Neural crest cell (in vitro differentiated cells): ENCODE results near the gene MCM3. TPM values are rescaled to one million over a fixed set of nuclear protein-coding genes. Genes with fewer than 3 reads are reported as not detected.

ENCODE experiments used
- DNase-seq: peaks from one replicate; pipeline ENCODE4 v3.0.0; 2021; ENCODE audit warnings: low read depth, mixed read lengths, low spot score
- H3K27ac Mint-ChIP-seq: one replicate; pipeline ENCODE4 v1.8.0; 2021; ENCODE audit warnings: mild to moderate bottlenecking, mixed read lengths; ENCODE audit not compliant: unreplicated experiment
- H3K27me3 Mint-ChIP-seq: 2 replicates; pipeline ENCODE4 v1.8.0; 2021; ENCODE audit warnings: low read depth, mild to moderate bottlenecking, mixed read lengths
- H3K36me3 Mint-ChIP-seq: 2 replicates; pipeline ENCODE4 v1.8.0; 2021; ENCODE audit warnings: low read depth, mild to moderate bottlenecking, mixed read lengths
- H3K4me1 Mint-ChIP-seq: 2 replicates; pipeline ENCODE4 v1.8.0; 2021; ENCODE audit warnings: mixed read lengths
- H3K4me3 Mint-ChIP-seq: one replicate; pipeline ENCODE4 v1.8.0; 2021; ENCODE audit warnings: mild to moderate bottlenecking, mixed read lengths
- H3K9me3 Mint-ChIP-seq: 2 replicates; pipeline ENCODE4 v1.8.0; 2021; ENCODE audit warnings: mixed read lengths
- CTCF ChIP-seq: fragments of 200-600 bp; sonication (generic); conservative IDR thresholded peaks from 2 replicates; pipeline ENCODE4 v1.5.0; 2021; ENCODE audit warnings: antibody characterized with exemption, mild to moderate bottlenecking
- total RNA-seq: library from RNA; stranded (reverse); gene quantifications from 2 replicates; pipeline ENCODE4 v1.2.1, GENCODE V29; 2021

MCM3 gene
- total RNA-seq, 1 donor from 2014 or later = 211 TPM

GRCh38 chr6:52233975-52234823, 50.3 kb downstream of the MCM3 start:
- no peaks in the 10 kb centered on the region for H3K36me3 Mint-ChIP-seq
- H3K27ac Mint-ChIP-seq = no peak overlapping the region
- TF ChIP-seq CTCF = peak; percentile 68
- H3K9me3 Mint-ChIP-seq = no peaks in the 10 kb centered on the region
- no peaks in the 10 kb centered on the region for H3K27me3 Mint-ChIP-seq
- H3K4me1 Mint-ChIP-seq = peaks cover 7% of the 10 kb centered on the region
- peak; percentile 29 for DNase-seq
- H3K4me3 Mint-ChIP-seq = no peak overlapping the region

- no peak for TF ChIP-seq CTCF
- Mint-ChIP-seq H3K27ac (no peak overlapping the region), H3K27me3 (no peaks in the 10 kb centered on the region)
Measured at GRCh38 chr6:52233005-52233404, 51.5 kb downstream of the MCM3 start.

GRCh38 chr6:52231406-52232127, 53.0 kb downstream of the MCM3 start:
- H3K36me3 Mint-ChIP-seq = no peaks in the 10 kb centered on the region
- no peak for TF ChIP-seq CTCF
- no peak overlapping the region for H3K27ac Mint-ChIP-seq
- no peak for DNase-seq
- peaks cover 7% of the 10 kb centered on the region for H3K4me1 Mint-ChIP-seq
- no peaks in the 10 kb centered on the region for H3K9me3 Mint-ChIP-seq
- no peaks in the 10 kb centered on the region for H3K27me3 Mint-ChIP-seq
- H3K4me3 Mint-ChIP-seq = no peak overlapping the region

More at GRCh38 chr6:52233005-52233404, 51.5 kb downstream of the MCM3 start:
- DNase-seq = no peak
- no peaks in the 10 kb centered on the region for H3K36me3 Mint-ChIP-seq
- H3K4me1 Mint-ChIP-seq = peaks cover 7% of the 10 kb centered on the region
- no peak overlapping the region for H3K4me3 Mint-ChIP-seq
- H3K9me3 Mint-ChIP-seq = no peaks in the 10 kb centered on the region

GRCh38 chr6:52230685-52231084, 53.9 kb downstream of the MCM3 start:
- DNase-seq = no peak
- Mint-ChIP-seq H3K9me3 (no peaks in the 10 kb centered on the region), H3K4me1 (peaks cover 7% of the 10 kb centered on the region), H3K4me3 (no peak overlapping the region), H3K27me3 (no peaks in the 10 kb centered on the region), H3K36me3 (no peaks in the 10 kb centered on the region), H3K27ac (peak overlapping the region; percentile 47)
- TF ChIP-seq CTCF = no peak

GRCh38 chr6:52227495-52227894, 57.0 kb downstream of the MCM3 start:
- H3K27ac Mint-ChIP-seq = no peak overlapping the region
- H3K36me3 Mint-ChIP-seq = no peaks in the 10 kb centered on the region
- no peak for DNase-seq
- H3K27me3 Mint-ChIP-seq = peaks cover 7% of the 10 kb centered on the region
- no peaks in the 10 kb centered on the region for H3K9me3 Mint-ChIP-seq
- no peak overlapping the region for H3K4me3 Mint-ChIP-seq
- no peak for TF ChIP-seq CTCF
- H3K4me1 Mint-ChIP-seq = no peaks in the 10 kb centered on the region
